HL-60 (cell line): Measurements from ENCODE around the gene COX11.

ENCODE experiments used
- DNase-seq, 2 experiments: peaks; one replicate each; pipeline ENCODE4 v3.0.0-alpha.2; 2010 to 2020; ENCODE audit warnings: low read depth in 1 of 2, low spot score in 1 of 2
- H3K27ac ChIP-seq: fragments of 250-450 bp; sonication (Bioruptor Pico); replicated peaks from 2 replicates; pipeline ENCODE4 v1.5.1; 2020; ENCODE audit warnings: mild to moderate bottlenecking, moderate library complexity
- H3K27me3 ChIP-seq: fragments of 250-450 bp; sonication (Bioruptor Pico); 2 replicates; pipeline ENCODE4 v1.5.1; 2021; ENCODE audit warnings: mild to moderate bottlenecking, moderate library complexity; ENCODE audit not compliant: insufficient read depth, poor library complexity, severe bottlenecking
- H3K4me3 ChIP-seq: replicated peaks from 2 replicates; pipeline ENCODE4 v1.5.1; 2011; ENCODE audit warnings: mild to moderate bottlenecking, control low read depth, low read length; ENCODE audit not compliant: insufficient read depth
- GABPA ChIP-seq: IDR thresholded peaks from 2 replicates; pipeline ENCODE4 v1.6.1; 2012; ENCODE audit warnings: low read depth
- POLR2AphosphoS5 ChIP-seq: IDR thresholded peaks from 2 replicates; pipeline ENCODE4 v1.6.1; 2012; ENCODE audit warnings: low read depth
- SPI1 ChIP-seq: IDR thresholded peaks from 2 replicates; pipeline ENCODE4 v1.6.1; 2012; ENCODE audit warnings: low read depth, mild to moderate bottlenecking, borderline replicate concordance
- TF ChIP-seq, protein P1 (sequence below): IDR thresholded peaks from 2 replicates; pipeline ENCODE4 v1.6.1; 2012; ENCODE audit warnings: low read depth; ENCODE audit not compliant: insufficient replicate concordance
- TF ChIP-seq, protein P2 (sequence below): IDR thresholded peaks from one replicate; pipeline ENCODE4 v1.5.1; 2011; ENCODE audit warnings: low read length, control low read depth, inconsistent platforms; ENCODE audit not compliant: insufficient read depth

The COX11 gene

DNA sequence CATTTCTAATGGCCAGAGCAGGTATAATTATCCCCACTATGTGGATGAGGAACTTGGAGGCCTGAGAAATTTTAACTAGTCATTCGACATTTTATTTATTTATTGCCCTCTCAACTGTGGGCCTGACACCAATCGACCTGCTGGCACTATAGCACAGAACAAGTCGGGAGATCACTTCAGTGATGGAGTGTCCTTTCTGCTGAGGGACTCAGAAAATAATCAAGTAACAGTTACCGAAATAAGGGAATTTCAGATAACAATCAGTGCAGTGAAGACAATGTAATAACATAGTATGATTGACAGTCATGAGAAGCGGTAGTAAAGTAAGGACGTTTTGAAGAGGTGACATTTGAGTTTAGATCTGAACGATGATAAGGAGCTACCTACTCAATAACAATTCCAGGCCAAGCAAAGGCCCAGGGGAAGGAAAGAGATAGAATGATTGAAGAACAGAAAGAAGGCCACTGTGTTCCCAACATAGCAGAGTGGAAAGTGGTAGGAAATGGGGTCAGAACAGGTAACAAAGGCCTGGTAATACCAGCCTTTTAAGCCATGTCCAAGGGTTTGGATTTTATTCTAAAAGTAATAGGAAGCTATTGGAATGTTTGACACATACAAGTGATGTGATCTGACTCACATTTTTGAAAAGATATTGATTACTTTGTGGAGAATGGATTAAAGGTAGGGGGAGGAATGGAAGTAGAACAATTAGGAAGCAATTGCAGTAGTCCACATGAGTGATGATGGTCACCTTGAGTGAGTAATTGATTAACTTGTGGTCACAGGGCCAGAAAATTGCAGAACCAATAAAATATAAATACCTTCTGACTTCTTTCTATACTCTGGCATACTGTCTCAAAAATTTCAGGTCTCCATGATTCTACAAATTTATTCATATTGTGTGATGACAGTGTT, 1.5 kb upstream of the COX11 start:
- no peaks in the 10 kb centered on the region for H3K27me3 ChIP-seq
- H3K4me3 ChIP-seq: peak overlapping the region; percentile 71; the same call in 1 of the 2 replicates
- TF ChIP-seq SPI1: no peak
- TF ChIP-seq POLR2AphosphoS5: no peak
- TF ChIP-seq, protein P1, sequence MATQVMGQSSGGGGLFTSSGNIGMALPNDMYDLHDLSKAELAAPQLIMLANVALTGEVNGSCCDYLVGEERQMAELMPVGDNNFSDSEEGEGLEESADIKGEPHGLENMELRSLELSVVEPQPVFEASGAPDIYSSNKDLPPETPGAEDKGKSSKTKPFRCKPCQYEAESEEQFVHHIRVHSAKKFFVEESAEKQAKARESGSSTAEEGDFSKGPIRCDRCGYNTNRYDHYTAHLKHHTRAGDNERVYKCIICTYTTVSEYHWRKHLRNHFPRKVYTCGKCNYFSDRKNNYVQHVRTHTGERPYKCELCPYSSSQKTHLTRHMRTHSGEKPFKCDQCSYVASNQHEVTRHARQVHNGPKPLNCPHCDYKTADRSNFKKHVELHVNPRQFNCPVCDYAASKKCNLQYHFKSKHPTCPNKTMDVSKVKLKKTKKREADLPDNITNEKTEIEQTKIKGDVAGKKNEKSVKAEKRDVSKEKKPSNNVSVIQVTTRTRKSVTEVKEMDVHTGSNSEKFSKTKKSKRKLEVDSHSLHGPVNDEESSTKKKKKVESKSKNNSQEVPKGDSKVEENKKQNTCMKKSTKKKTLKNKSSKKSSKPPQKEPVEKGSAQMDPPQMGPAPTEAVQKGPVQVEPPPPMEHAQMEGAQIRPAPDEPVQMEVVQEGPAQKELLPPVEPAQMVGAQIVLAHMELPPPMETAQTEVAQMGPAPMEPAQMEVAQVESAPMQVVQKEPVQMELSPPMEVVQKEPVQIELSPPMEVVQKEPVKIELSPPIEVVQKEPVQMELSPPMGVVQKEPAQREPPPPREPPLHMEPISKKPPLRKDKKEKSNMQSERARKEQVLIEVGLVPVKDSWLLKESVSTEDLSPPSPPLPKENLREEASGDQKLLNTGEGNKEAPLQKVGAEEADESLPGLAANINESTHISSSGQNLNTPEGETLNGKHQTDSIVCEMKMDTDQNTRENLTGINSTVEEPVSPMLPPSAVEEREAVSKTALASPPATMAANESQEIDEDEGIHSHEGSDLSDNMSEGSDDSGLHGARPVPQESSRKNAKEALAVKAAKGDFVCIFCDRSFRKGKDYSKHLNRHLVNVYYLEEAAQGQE: no peak
- no peak for TF ChIP-seq GABPA
- TF ChIP-seq, protein P2, sequence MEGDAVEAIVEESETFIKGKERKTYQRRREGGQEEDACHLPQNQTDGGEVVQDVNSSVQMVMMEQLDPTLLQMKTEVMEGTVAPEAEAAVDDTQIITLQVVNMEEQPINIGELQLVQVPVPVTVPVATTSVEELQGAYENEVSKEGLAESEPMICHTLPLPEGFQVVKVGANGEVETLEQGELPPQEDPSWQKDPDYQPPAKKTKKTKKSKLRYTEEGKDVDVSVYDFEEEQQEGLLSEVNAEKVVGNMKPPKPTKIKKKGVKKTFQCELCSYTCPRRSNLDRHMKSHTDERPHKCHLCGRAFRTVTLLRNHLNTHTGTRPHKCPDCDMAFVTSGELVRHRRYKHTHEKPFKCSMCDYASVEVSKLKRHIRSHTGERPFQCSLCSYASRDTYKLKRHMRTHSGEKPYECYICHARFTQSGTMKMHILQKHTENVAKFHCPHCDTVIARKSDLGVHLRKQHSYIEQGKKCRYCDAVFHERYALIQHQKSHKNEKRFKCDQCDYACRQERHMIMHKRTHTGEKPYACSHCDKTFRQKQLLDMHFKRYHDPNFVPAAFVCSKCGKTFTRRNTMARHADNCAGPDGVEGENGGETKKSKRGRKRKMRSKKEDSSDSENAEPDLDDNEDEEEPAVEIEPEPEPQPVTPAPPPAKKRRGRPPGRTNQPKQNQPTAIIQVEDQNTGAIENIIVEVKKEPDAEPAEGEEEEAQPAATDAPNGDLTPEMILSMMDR: no peak
- no peak overlapping the region for H3K27ac ChIP-seq
- no peak for DNase-seq

DNA sequence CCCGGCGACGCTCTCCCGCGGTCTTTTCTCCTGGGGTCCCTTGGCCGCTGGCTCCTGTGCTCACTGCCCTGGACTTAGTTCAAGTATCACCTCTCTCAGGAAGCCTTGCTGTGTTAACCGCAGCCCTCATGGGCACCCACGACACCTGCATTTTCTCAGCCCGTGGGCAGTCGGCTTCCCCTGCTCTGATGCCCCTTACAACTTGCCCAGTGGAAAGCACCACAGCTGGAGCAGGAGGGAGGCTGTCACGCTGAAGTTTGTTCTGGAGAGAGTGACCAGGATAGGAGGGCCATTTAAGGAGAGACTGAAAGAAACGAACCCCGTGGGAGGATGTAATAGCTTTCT, 506 bp upstream of the COX11 start:
- peak in 1 of 2 experiments; percentile 9 for DNase-seq
- TF ChIP-seq, protein P1: no peak
- no peak for TF ChIP-seq GABPA
- TF ChIP-seq, protein P2: no peak
- no peak for TF ChIP-seq SPI1
- TF ChIP-seq POLR2AphosphoS5: no peak
- H3K27me3 ChIP-seq: no peaks in the 10 kb centered on the region
- H3K4me3 ChIP-seq: peak overlapping the region; percentile 71
- H3K27ac ChIP-seq: peak overlapping the region; percentile 83

DNA sequence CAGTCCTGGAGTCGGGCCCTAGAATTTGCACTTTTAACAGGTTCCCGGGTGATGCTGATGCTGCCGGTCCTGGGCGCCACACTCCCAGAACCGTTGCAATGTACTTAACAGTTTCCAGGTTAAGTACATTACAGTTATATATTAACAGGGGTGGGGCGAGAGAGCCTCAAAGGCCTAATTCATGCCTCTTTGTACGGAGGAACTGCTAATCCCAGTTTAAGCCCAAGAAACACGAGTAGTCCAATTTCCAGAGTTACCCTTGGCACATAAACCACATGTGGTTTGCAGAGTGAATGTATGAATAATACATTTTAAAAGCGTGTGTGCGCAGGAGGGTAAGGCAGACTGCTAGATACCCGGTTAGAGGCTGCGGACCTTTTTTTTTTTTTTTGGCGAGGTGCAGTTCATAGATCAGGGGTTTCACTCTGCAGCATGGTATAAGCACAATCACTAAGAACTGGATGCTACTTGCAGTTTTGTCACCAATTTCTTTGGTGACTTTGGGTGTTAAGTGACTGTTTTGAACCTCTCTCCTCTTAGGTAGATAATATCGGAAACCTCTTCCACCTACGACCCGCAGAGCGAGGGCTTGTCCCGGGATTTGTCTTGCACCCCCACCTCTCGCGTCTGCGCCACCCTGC, 713 bp downstream of the COX11 start:
- H3K27ac ChIP-seq: peak overlapping the region; percentile 83
- no peak for TF ChIP-seq POLR2AphosphoS5
- TF ChIP-seq, protein P2: peak; percentile 34
- no peak for DNase-seq
- peak overlapping the region; percentile 71 for H3K4me3 ChIP-seq
- H3K27me3 ChIP-seq: no peaks in the 10 kb centered on the region
